ENCODE measurements around the gene PRICKLE4.

DNA sequence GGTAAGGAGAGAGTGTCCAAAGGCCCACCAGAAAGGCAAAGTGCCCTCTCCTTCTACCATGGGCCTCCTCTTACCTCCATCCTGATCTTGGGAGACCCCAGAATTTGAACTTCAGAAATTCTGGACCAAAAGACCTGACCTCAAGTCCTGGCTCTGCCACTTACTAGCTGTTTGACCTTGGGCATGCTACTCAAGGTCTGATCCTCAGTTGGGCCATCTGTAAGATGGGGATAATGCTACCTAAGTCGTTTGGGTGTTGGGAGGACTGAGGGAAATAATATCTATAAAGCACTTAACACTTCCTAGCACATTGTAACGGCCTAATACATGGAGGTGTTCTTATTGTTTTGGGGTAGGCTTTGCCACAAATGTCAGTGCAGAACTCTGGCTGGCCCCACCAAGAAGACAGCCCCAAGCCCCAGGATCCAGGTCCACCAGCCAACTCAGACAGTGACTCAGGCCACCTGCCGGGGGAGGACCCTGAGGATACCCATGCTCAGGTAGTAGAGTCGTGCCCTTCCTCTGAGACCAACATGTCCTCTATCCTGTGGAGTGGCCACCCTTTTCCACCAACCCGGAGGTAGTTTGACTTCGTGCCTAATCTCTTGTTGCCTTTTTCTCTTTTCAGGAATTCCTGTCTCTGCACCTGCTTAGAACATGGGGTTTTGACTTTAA lies 2.7 kb downstream of the PRICKLE4 start:
- TF ChIP-seq, protein P1, sequence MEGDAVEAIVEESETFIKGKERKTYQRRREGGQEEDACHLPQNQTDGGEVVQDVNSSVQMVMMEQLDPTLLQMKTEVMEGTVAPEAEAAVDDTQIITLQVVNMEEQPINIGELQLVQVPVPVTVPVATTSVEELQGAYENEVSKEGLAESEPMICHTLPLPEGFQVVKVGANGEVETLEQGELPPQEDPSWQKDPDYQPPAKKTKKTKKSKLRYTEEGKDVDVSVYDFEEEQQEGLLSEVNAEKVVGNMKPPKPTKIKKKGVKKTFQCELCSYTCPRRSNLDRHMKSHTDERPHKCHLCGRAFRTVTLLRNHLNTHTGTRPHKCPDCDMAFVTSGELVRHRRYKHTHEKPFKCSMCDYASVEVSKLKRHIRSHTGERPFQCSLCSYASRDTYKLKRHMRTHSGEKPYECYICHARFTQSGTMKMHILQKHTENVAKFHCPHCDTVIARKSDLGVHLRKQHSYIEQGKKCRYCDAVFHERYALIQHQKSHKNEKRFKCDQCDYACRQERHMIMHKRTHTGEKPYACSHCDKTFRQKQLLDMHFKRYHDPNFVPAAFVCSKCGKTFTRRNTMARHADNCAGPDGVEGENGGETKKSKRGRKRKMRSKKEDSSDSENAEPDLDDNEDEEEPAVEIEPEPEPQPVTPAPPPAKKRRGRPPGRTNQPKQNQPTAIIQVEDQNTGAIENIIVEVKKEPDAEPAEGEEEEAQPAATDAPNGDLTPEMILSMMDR (IDR thresholded peaks at IDR 0.05): no peak
- TF ChIP-seq POLR2A (IDR thresholded peaks at IDR 0.05): no peak

All from tibial nerve (tissue), 3 donors.